Adrenal gland (tissue), 5 donors: ENCODE measurements around the gene PROX1.

Experiments
- POLR2A ChIP-seq, 2 donors: fragments of 450-650 bp; IDR thresholded peaks; one replicate each; pipeline ENCODE4 v1.6.1; 2017; ENCODE audit warnings: antibody characterized with exemption in 2 of 2, mild to moderate bottlenecking in 2 of 2, moderate library complexity in 1 of 2
- TF ChIP-seq, protein P1 (sequence below), 6 experiments: fragments of 450-650 bp in 4 of 6; fragments of 200-600 bp in 2 of 6; sonication (generic) in 1 of 6; IDR thresholded peaks; 1 replicate in 5 of 6; 2 replicates in 1 of 6; pipeline versions ENCODE4 v1.5.1 to v1.8.0; 2016 to 2021; ENCODE audit warnings: antibody characterized with exemption in 6 of 6, mild to moderate bottlenecking in 2 of 6, moderate library complexity in 1 of 6
- donor health status: DM: no; HTN: no; CAD: no.

GRCh38 chr1:214006845-214007244, 19.1 kb downstream of the PROX1 start:
- TF ChIP-seq, protein P1, sequence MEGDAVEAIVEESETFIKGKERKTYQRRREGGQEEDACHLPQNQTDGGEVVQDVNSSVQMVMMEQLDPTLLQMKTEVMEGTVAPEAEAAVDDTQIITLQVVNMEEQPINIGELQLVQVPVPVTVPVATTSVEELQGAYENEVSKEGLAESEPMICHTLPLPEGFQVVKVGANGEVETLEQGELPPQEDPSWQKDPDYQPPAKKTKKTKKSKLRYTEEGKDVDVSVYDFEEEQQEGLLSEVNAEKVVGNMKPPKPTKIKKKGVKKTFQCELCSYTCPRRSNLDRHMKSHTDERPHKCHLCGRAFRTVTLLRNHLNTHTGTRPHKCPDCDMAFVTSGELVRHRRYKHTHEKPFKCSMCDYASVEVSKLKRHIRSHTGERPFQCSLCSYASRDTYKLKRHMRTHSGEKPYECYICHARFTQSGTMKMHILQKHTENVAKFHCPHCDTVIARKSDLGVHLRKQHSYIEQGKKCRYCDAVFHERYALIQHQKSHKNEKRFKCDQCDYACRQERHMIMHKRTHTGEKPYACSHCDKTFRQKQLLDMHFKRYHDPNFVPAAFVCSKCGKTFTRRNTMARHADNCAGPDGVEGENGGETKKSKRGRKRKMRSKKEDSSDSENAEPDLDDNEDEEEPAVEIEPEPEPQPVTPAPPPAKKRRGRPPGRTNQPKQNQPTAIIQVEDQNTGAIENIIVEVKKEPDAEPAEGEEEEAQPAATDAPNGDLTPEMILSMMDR (IDR thresholded peaks at IDR 0.05), result no peak
- no peak for TF ChIP-seq POLR2A (IDR thresholded peaks at IDR 0.05)
